HG03025 (cell line): ENCODE measurements around the gene CNNM2.
"Not testable (repeated sequence)": the region's sequence is repeated elsewhere in the genome, so short reads cannot be mapped to it uniquely, and the experiment has no call there.

Experiments
- ATAC-seq: cut with Tn5 transposase; IDR thresholded peaks from one replicate; pipeline ENCODE4 v1.9.1; 2021; ENCODE audit warnings: mild to moderate bottlenecking, moderate library complexity; ENCODE audit not compliant: unreplicated experiment, low FRiP score

CNNM2 gene

GRCh38 chr10:103130180-103130579 is 212.1 kb downstream of the CNNM2 start:
- not testable (repeated sequence) for ATAC-seq

GRCh38 chr10:103130910-103131309 is 212.8 kb downstream of the CNNM2 start:
- no peak for ATAC-seq

GRCh38 chr10:103135168-103135567 is 217.1 kb downstream of the CNNM2 start:
- not testable (repeated sequence) for ATAC-seq

- no peak for ATAC-seq
Measured at GRCh38 chr10:103139803-103140202, 221.7 kb downstream of the CNNM2 start.
